ENCODE data around the gene TBPL1. TPM values are rescaled to one million over a fixed set of nuclear protein-coding genes. Genes with fewer than 3 reads are reported as not detected.
"Not testable (repeated sequence)": the region's sequence is repeated elsewhere in the genome, so short reads cannot be mapped to it uniquely, and the experiment has no call there.

The TBPL1 gene
- total RNA-seq: 27.5 and 34.5 TPM in 2 replicates

DNA sequence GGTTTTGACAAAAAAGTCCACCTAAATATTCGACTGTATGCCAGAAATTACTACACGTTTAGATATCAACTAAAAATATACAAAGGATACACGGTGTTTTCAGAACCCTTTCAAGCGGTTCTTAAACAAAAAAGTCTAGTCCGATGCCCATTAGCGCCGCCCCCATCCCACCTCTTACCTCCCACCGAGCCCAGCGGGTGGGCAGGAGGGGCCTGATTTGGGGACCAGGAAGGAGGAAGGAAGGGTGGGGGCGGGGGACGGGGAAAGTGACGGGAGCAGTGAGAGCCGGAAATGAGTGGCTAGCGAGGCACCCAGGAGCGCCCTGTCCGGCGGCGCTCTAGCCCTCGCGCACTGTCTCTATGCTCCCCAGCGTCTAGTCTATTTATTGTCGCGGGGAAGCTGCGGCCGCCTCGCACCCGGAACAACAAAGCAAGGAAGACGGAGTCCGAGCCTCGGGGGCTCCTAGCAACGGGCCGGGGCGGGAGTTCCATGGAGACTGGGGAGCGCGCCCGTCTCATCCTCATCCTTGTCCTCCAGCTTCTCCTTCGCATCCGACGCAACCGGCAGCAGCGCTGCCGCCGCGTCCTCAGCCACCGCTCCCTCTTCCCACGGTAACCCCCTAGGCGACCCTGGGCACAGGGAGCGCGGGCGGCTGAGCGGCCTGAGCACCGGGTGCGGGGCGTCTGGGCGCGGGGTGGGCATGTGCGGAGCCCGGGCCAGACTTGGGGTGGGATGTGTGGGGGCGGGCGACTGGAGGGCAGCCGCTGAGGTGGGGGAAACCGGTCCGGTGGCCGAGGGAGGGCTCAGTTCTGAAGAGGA, at the start of gene TBPL1:
Gene TBPL1 (plus strand): TSS at position 410 of the 819 bp plus-strand sequence. CDS start 26,902 bp downstream, outside the sequence.
- intact Hi-C loops (cut with micrococcal nuclease): loop anchor here (1.0 to 5.0 kb wide), 10 partner anchors 16 to 1544 kb away; partner anchors contain the start of genes AHI1, RPS12 and SLC2A12

GRCh38 chr6:133903855-133904254, 49.2 kb upstream of the TBPL1 start:
- intact Hi-C loops (cut with micrococcal nuclease): no loop called here

GRCh38 chr6:133906050-133906449, 47.0 kb upstream of the TBPL1 start:
- intact Hi-C loops (cut with micrococcal nuclease): no loop called here

- intact Hi-C loops (cut with micrococcal nuclease): loop anchor here (1.0 to 5.0 kb wide), 4 partner anchors 79 to 1386 kb away; no protein-coding TSS in a partner anchor
Measured at GRCh38 chr6:133916650-133917151, 36.3 kb upstream of the TBPL1 start.

GRCh38 chr6:133917781-133918180, 35.2 kb upstream of the TBPL1 start:
- intact Hi-C loops (cut with micrococcal nuclease): loop anchor here (5.0 kb wide), 1 partner anchor 955 kb away; no protein-coding TSS in a partner anchor

DNA sequence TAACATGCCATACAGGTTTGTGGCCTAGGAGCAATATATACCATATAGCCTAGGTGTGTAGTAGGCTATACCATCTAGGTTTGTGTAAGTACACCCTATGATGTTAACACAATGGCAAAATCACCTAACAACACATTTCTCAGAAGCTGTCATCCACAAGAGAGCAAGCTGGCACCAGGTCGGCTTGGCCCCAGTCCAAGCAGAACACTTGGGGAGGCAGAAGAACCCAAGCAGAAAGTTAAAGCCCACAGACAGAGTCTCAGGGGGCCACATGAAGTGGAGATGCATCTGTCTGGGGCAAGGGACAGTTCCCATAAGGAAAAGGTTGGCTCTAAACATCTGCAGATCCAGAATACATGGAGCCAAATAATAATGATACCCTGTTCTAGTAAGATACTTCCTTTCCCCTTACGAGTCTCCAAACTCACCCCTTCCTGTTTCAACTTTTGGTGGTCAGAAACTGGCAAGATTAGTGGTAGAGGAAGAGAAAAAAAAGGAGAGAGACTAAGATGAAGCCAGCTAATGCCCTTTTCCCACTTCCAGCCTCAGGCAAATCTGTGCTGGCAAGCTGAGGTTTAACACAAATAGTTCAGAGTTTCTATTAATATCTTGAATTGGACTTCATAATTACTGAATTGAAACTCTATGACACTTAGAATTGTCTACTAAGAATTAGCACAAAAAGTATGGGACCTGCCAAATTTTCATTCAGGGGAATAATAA, 34.7 kb upstream of the TBPL1 start:
- intact Hi-C loops (cut with micrococcal nuclease): loop anchor here (5.0 kb wide), 1 partner anchor 956 kb away; no protein-coding TSS in a partner anchor

DNA sequence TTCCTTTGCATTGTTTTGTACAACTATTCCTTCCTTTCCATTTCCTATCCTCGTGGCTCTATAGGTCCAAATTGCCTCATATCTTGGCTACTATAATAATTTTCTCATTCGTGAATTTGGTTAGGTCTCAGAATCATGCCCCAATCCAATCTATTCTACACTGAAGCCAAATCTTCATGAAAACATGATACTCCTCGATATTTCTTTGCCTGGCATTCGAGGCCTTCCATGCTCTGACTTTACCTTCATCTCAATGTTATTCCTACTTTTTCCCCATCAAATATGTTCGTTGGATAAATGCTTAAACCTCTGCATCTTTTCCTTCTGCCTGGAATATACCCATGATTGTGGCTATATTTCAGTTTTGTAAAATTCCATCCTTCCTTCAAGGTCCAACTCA, 33.7 kb upstream of the TBPL1 start:
- intact Hi-C loops (cut with micrococcal nuclease): loop anchor here (5.0 kb wide), 1 partner anchor 957 kb away; no protein-coding TSS in a partner anchor

- intact Hi-C loops (cut with micrococcal nuclease): loop anchor here (1.0 to 5.0 kb wide), 4 partner anchors 84 to 1391 kb away; no protein-coding TSS in a partner anchor
Measured at GRCh38 chr6:133921249-133921859, 31.7 kb upstream of the TBPL1 start.

- intact Hi-C loops (cut with micrococcal nuclease): loop anchor here (1.0 to 5.0 kb wide), 7 partner anchors 28 to 958 kb away; partner anchors contain the start of gene SLC2A12
Measured at GRCh38 chr6:133923938-133924593, 29.0 kb upstream of the TBPL1 start.

- intact Hi-C loops (cut with micrococcal nuclease): not testable (repeated sequence)
Measured at GRCh38 chr6:133931221-133931620, 21.8 kb upstream of the TBPL1 start.

- intact Hi-C loops (cut with micrococcal nuclease): not testable (repeated sequence)
Measured at GRCh38 chr6:133936352-133936751, 16.7 kb upstream of the TBPL1 start.

- intact Hi-C loops (cut with micrococcal nuclease): no loop called here
Measured at GRCh38 chr6:133937909-133938308, 15.1 kb upstream of the TBPL1 start.

GRCh38 chr6:133938533-133938932, 14.5 kb upstream of the TBPL1 start:
- intact Hi-C loops (cut with micrococcal nuclease): no loop called here

GRCh38 chr6:133939778-133940667, 13.0 kb upstream of the TBPL1 start:
- intact Hi-C loops (cut with micrococcal nuclease): no loop called here

GRCh38 chr6:133945158-133945557, 7.9 kb upstream of the TBPL1 start:
- intact Hi-C loops (cut with micrococcal nuclease): no loop called here

GRCh38 chr6:133947302-133947900, 5.6 kb upstream of the TBPL1 start:
- intact Hi-C loops (cut with micrococcal nuclease): no loop called here

DNA sequence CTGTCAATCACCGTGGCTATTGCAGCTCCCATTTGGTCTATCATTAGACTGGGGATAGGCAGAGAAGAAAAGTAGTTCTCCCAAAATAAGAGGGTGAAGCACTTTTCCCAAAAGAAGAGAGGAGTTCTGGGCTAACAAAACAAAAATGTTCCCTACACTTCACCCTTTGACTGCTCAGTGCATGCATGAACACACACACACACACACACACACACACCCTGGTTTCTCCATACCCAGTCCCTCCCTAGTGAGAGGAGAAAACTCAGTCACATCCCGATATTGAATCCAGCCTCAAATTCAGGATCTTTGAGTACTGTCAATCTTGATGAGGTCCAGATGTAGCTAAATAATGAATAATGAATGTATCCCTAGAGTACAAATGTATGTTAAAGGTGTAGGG, 4.6 kb upstream of the TBPL1 start:
- intact Hi-C loops (cut with micrococcal nuclease): no loop called here

DNA sequence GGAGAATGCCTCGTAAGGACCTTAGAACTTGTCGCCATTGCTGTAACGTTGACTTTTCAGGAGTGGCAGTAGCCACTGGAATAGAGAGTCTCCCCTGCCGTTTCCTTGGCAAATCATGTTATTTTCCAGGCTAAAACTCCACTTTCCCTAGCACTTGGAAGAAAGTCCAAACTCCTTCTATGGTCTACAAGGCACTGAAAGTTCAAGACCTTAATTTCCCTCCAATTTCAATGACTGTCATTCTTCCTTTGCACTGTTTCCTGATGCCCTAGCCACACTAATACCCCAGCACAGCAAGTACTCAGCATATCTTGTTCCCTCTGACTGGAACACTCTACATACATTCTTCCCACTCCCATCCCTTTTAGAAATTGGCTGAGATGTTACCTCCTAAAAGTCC, 1.8 kb upstream of the TBPL1 start:
- intact Hi-C loops (cut with micrococcal nuclease): loop anchor here (5.0 kb wide), 1 partner anchor 1546 kb away; the partner anchor contains the start of gene AHI1

Data from T-helper 1 cell treated with Interleukin-12 subunit alpha and Interleukin-12 subunit beta and Interleukin-4 antibody, amounts not matched to agents 30 ng/mL and 1 ng/mL, for 36 hours (primary cell).